ENCODE results near the gene PUM1.
"Not testable (repeated sequence)": the region's sequence is repeated elsewhere in the genome, so short reads cannot be mapped to it uniquely, and the experiment has no call there.

PUM1 gene

DNA sequence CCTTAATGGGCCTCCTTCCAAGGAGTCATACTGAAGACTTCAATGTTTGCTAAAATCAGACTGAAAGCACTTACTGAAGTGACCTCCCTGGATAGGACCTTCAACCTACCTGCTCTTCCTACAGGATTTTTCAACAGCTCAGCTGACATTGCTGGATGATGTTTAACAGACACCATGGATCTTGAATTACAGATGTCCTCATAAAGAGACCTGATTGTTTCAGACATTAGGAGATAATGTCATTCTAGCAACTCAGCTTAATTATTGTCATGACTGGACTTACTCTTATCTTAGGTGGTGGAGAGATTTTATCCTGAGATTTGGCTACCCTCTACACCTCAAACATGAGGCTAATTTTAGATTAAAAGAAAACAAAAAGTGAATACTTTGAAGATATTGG is 83.1 kb downstream of the PUM1 start:
- Mint-ChIP-seq H3K4me1 (ENCODE audit: low read depth) (peaks cover 52% of the 10 kb centered on the region), H3K27me3 (no peaks in the 10 kb centered on the region)

DNA sequence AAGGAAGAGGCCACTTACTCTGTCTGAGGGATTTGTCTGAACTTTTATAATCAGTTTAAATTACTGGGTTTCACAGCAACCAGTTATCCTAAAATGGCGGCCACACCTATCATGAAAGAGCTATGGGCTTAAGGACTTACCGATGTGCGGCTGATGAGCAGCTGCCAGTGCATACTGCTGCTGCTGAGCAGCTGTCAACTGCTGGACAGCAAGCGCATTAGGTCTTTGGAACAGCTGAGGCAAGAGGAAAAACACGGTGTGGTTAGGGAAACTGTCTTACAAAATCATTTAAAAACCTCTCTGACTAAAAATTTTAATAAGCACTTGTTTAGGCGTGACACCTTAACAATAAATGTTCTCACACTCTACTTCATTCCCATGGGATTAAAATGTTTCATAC is 84.3 kb downstream of the PUM1 start:
- H3K27me3 Mint-ChIP-seq: no peaks in the 10 kb centered on the region
- no peaks in the 10 kb centered on the region for H3K9me3 Mint-ChIP-seq
- H3K4me1 Mint-ChIP-seq (ENCODE audit: low read depth): peaks cover 52% of the 10 kb centered on the region
- peaks cover 77% of the 10 kb centered on the region for H3K36me3 Mint-ChIP-seq (ENCODE audit: low read depth)
- peak overlapping the region; percentile 11 for H3K27ac Mint-ChIP-seq
- H3K4me3 Mint-ChIP-seq: no peak overlapping the region

More for the DNA sequence above, 83.1 kb downstream of the PUM1 start:
- peaks cover 74% of the 10 kb centered on the region for H3K36me3 Mint-ChIP-seq (ENCODE audit: low read depth)
- no peaks in the 10 kb centered on the region for H3K9me3 Mint-ChIP-seq
- no peak overlapping the region for H3K4me3 Mint-ChIP-seq
- peak overlapping the region; percentile 38 for H3K27ac Mint-ChIP-seq

DNA sequence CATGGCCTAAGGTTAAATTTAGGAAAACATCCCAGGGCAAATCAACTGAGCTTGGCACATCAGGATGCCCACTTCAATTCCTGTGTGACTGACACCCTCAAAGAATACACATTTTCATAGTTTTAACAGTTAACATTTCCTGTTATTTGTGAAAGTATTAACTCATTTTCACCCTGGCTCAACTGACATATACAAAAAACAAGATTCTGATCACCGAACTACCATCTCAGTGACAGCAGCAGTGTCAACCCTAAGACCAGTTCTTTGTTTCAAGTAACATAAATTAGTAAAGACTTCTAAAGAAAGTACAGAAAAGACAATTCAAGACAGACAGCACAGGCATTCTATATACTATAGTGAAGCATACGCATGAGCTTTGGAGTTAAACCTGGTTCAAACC is 88.0 kb downstream of the PUM1 start:
- peaks cover 76% of the 10 kb centered on the region for H3K36me3 Mint-ChIP-seq (ENCODE audit: low read depth)
- H3K27ac Mint-ChIP-seq: peak overlapping the region; percentile 79
- H3K9me3 Mint-ChIP-seq: no peaks in the 10 kb centered on the region
- H3K27me3 Mint-ChIP-seq: no peaks in the 10 kb centered on the region
- peaks cover 32% of the 10 kb centered on the region for H3K4me1 Mint-ChIP-seq (ENCODE audit: low read depth)
- H3K4me3 Mint-ChIP-seq: no peak overlapping the region

DNA sequence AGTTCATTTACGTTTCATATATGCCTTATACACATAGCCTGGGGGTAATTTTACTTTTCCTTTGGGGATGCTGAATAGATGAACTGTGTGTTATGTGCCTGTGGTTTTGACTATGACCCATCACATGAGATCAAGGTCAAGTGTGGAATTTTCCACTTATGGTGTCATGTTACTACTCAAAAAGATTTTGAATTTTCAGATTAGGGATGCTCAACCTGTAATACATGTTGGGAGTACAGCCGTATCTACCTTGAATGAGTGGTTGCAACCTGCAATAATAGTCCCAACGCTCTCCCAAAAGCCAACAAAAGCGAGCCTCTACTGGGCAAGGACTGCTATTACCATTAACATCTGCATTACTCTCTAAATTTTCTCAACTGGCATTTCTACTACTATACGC is 88.4 kb downstream of the PUM1 start:
- Mint-ChIP-seq H3K4me1 (ENCODE audit: low read depth) (peaks cover 28% of the 10 kb centered on the region), H3K27me3 (no peaks in the 10 kb centered on the region), H3K4me3 (no peak overlapping the region), H3K27ac (peak overlapping the region; percentile 79), H3K9me3 (no peaks in the 10 kb centered on the region), H3K36me3 (ENCODE audit: low read depth) (peaks cover 72% of the 10 kb centered on the region)

DNA sequence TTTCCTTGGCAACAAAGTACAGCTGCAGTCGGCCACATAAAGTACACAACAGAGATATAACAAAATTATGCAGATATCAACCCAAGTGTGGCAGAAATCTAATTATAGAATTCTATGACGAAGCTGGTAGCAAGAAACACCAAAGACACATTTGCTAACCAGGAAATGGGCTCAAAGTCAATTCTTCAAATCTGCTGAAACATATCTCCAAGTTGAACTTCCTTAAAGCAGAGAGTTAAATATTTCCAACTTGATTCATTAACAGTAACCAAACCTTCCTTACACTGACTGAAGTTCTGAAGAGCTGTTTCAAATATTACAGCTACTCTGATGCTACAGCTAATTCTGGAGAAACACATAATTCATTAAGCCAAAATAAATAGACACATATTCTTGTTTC is 89.4 kb downstream of the PUM1 start:
- peak overlapping the region; percentile 79 for H3K27ac Mint-ChIP-seq
- H3K4me1 Mint-ChIP-seq (ENCODE audit: low read depth): peaks cover 32% of the 10 kb centered on the region
- H3K27me3 Mint-ChIP-seq: no peaks in the 10 kb centered on the region
- H3K36me3 Mint-ChIP-seq (ENCODE audit: low read depth): peaks cover 73% of the 10 kb centered on the region
- H3K4me3 Mint-ChIP-seq: no peak overlapping the region
- no peaks in the 10 kb centered on the region for H3K9me3 Mint-ChIP-seq

DNA sequence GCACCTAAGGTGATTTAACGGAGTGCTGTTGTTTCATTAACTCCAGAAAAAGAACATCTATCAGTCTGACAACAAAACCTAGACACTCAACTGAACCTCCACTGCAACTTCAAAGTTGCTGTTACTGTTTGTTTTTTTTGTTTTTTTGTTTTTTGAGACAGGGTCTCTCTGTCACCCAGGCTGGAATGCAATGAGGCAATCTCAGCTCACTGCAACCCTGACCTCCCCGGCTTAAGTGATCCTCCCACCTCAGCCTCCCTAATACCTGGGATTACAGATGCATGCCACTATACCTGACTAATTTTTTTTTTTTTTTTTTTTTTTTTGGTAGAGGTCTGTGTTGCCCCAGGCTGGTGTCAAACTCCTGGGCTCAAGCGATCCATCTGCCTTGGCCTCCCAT is 90.3 kb downstream of the PUM1 start:
- Mint-ChIP-seq H3K27ac (peak overlapping the region; percentile 47), H3K9me3 (no peaks in the 10 kb centered on the region), H3K4me3 (no peak overlapping the region), H3K4me1 (ENCODE audit: low read depth) (peaks cover 38% of the 10 kb centered on the region), H3K36me3 (ENCODE audit: low read depth) (peaks cover 74% of the 10 kb centered on the region), H3K27me3 (no peaks in the 10 kb centered on the region)

DNA sequence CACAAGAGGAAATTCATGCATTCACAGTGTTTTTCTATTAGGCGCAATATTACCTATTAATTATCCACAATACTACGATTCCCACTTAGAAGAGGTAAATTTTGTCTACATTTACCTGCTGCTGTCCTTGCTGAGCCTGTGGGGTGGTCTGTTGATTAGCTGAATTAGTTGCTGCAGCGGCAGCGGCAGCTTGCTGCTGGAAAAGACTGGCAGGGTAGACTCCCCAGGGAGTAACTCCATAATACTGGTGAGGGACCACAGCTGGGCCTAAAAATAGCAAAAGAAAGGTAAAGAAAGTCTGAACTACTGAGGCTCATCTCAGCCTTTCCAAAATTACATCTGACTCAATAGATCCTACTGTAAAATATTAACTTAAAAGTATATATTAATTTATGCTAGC is 91.0 kb downstream of the PUM1 start:
- Mint-ChIP-seq H3K4me1 (ENCODE audit: low read depth) (peaks cover 42% of the 10 kb centered on the region), H3K9me3 (no peaks in the 10 kb centered on the region), H3K4me3 (no peak overlapping the region), H3K36me3 (ENCODE audit: low read depth) (peaks cover 75% of the 10 kb centered on the region), H3K27me3 (no peaks in the 10 kb centered on the region), H3K27ac (no peak overlapping the region)

DNA sequence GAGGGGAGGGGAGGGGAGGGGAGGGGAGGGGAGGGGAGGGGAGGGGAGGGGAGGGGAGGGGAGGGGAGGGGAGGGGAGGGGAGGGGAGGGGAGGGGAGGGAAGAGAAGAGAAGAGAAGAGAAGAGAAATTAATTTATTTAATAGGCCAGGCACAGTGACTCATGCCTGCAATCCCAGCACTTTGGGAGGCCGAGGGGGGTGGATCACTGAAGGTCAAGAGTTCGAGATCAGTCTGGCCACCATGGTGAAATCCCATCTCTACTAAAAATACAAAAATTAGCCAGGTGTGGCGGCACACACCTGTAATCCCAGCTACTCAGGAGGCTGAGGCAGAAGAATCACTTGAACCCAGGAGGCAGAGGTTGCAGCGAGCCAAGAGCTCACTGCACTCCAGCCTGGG is 93.2 kb downstream of the PUM1 start:
- H3K4me3 Mint-ChIP-seq, H3K27ac Mint-ChIP-seq, H3K27me3 Mint-ChIP-seq, H3K9me3 Mint-ChIP-seq: not testable (repeated sequence)
- Mint-ChIP-seq H3K4me1 (ENCODE audit: low read depth) (peaks cover 28% of the 10 kb centered on the region), H3K36me3 (ENCODE audit: low read depth) (peaks cover 74% of the 10 kb centered on the region)

DNA sequence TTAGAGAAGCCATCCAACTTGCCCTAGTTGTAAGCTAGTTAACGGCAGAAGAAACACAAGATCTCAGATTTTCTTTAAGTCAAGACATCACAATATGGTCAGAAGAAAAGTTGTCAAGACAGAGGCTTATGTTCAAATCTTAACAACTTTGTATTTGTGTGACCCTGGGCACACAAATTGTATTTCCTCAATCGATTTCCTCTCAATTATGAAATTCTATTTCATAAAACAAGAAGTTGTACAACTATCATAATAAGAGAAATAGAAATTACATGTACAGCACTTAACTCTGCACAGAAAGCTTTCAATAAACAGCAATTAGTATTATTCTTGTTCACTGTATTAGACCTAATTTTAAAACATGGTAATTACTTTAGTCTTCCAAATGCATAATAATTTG is 94.0 kb downstream of the PUM1 start:
- H3K9me3 Mint-ChIP-seq: no peaks in the 10 kb centered on the region

DNA sequence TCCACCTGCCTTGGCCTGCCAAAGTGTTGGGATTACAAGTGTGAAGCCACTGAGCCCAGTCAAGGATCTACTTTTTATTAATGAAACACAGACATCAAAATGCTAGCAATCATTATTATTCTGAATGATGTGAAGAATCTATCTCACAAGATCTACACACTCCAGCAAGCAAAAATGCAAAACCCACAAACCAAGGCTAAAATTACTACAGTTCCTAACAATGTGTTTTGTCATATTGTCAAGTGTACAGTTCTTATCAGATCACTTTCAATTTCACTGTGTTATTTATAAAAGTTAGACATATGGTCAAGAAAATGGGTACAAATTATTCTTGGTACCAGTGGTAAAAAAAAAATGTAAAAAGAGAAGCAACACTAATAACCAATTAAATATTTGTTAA is 95.6 kb downstream of the PUM1 start:
- Mint-ChIP-seq H3K27ac (no peak overlapping the region), H3K36me3 (ENCODE audit: low read depth) (peaks cover 80% of the 10 kb centered on the region), H3K4me1 (ENCODE audit: low read depth) (peaks cover 14% of the 10 kb centered on the region), H3K9me3 (no peaks in the 10 kb centered on the region), H3K4me3 (no peak overlapping the region), H3K27me3 (no peaks in the 10 kb centered on the region)

More for the DNA sequence above, 94.0 kb downstream of the PUM1 start:
- Mint-ChIP-seq H3K27me3 (no peaks in the 10 kb centered on the region), H3K4me3 (no peak overlapping the region), H3K4me1 (ENCODE audit: low read depth) (peaks cover 19% of the 10 kb centered on the region), H3K36me3 (ENCODE audit: low read depth) (peaks cover 72% of the 10 kb centered on the region), H3K27ac (peak overlapping the region; percentile 36)

DNA sequence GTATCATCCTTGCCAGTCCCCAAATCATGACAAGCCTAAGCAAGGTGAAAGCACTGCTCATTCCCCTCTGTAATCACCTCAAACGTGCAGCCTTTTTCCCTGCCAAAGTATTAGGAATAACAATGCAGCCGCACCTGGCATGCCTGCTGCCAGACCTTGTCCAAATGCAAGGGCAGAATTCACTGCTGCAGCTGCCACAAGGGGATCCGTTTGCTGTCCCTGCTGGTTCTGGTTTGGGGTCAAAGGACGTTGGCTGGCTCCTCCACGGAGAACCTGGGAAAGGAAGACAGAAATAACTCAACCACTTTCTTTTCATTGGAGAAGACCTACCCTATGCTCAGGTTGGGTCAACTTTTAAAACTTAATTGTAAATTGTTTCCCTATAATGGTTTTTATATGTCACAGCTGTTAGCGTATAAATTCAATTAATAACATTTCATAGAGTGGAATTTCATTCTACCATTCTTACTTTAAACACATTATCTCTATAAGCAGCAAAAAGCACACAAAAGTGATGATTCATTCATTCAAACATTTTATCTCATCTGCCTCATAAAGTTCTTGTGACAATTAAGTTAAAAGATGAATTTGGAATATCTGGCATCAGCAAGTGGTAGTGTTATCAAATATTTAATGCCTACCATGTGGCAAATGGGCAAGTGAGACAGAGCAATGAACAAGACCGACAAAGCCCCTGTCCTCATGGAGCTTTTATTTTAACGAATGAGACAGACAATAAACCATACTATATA is 97.1 kb downstream of the PUM1 start:
- Mint-ChIP-seq H3K4me3 (no peak overlapping the region), H3K27ac (peak overlapping the region; percentile 71), H3K27me3 (no peaks in the 10 kb centered on the region), H3K36me3 (ENCODE audit: low read depth) (peaks cover 82% of the 10 kb centered on the region), H3K9me3 (no peaks in the 10 kb centered on the region), H3K4me1 (ENCODE audit: low read depth) (peaks cover 14% of the 10 kb centered on the region)

DNA sequence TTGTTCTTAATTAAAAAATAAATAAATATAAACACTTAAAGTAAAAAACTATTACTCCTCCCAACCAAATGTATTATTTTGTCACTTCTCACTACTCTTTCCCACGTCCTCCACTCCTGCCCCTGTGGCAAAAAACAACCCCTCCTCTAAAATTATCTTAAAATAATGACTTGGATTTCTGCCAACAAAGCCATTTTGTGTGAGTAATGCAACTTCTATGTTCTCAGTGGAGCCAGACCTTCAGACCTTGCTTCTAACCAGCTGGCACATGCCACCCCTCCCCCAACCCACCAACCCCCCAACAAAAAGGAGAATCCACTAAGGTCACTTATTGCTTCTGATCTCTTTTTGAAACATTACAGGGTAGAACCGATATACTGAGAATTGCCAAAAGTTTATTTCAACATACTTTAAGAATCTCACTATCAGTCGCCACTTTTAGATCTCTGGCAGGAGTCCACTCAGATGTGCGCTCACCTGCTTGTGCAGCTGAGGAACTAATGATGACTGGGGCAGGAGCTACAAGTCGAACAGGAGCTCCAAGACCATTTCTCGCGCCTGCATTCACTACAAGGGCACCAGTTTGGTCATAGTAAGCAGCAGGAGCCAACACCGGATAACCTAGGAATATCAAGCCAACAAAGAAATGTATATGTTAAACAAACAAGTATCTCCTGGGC is 98.7 kb downstream of the PUM1 start:
- Mint-ChIP-seq H3K4me1 (ENCODE audit: low read depth) (peaks cover 13% of the 10 kb centered on the region), H3K27ac (peak overlapping the region; percentile 57), H3K4me3 (no peak overlapping the region), H3K27me3 (no peaks in the 10 kb centered on the region), H3K36me3 (ENCODE audit: low read depth) (peaks cover 92% of the 10 kb centered on the region), H3K9me3 (no peaks in the 10 kb centered on the region)

DNA sequence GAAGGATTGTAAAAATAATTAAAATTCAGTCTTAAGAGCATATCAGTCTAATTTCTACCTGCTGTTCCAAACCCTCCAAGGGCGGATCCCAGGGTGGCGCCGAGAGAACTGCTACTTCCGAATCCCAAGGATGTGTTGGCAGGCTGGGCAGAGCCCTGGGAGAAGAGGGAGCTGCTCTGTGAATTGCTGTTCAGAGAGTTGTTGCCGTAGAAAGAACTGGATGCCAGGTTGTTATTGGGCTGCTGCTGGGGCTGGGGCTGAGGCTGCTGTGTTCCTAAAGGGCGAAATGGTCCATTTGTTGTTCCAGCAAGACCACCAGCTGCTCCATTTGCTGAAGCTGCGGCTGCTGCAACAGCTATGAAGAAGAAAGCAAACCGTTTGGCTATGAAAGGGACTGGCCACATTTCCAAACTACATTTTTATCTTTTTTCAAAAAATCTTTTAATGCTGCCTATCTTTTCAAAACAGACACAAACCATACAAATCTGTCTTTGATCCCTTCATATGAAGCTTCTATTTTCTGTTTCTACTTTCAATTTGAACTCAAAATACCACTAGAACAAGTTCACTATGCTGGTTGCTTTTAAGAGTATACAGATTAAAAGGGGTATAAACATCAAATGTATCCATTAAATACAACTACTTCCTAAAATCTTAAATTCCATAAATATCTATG is 99.5 kb downstream of the PUM1 start:
- Mint-ChIP-seq H3K27me3 (no peaks in the 10 kb centered on the region), H3K36me3 (ENCODE audit: low read depth) (peaks cover 89% of the 10 kb centered on the region), H3K27ac (no peak overlapping the region), H3K4me1 (ENCODE audit: low read depth) (peaks cover 10% of the 10 kb centered on the region), H3K9me3 (no peaks in the 10 kb centered on the region), H3K4me3 (no peak overlapping the region)

DNA sequence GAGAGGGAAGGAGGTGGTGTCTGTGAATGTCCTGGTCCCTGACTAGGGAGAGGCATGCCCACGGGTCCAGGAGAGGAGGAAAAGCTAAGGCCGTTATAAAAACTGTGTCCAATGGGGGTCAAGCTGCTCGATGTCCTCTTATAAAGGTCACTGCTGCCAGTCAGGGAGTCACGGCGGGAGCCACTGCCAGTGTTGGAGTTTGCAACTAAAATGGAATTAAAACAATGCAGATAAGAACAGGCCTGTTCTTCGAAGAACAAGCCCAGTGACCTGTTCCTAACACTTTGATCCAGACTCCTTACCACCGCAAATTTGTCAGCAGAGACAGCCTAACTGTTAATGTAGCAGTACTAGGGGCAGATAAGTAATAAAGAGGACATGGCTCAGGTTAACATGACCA is 100.8 kb downstream of the PUM1 start:
- H3K27me3 Mint-ChIP-seq: no peaks in the 10 kb centered on the region

More for the DNA sequence above, 100.8 kb downstream of the PUM1 start:
- Mint-ChIP-seq H3K9me3 (no peaks in the 10 kb centered on the region), H3K4me1 (ENCODE audit: low read depth) (peaks cover under 1% of the 10 kb centered on the region), H3K27ac (no peak overlapping the region), H3K36me3 (ENCODE audit: low read depth) (peaks cover 86% of the 10 kb centered on the region), H3K4me3 (no peak overlapping the region)
